Neuronal stem cell (in vitro differentiated cells): ENCODE measurements around the gene ZNF660.

Source experiments
- DNase-seq: peaks from one replicate; pipeline ENCODE4 v3.0.0-alpha.2; 2013; ENCODE audit warnings: low spot score
- H2AFZ ChIP-seq: one replicate; pipeline ENCODE4 v1.6.1; 2013; ENCODE audit warnings: mild to moderate bottlenecking, low read length, inconsistent platforms
- H2AK5ac ChIP-seq: 2 replicates; pipeline ENCODE4 v1.6.1; 2013; ENCODE audit warnings: low read depth, mild to moderate bottlenecking, inconsistent platforms, low read length, moderate library complexity, mixed read lengths
- H2BK120ac ChIP-seq: 2 replicates; pipeline ENCODE4 v1.6.1; 2013; ENCODE audit warnings: low read depth, mild to moderate bottlenecking, inconsistent platforms, low read length, moderate library complexity, mixed read lengths
- H2BK12ac ChIP-seq: one replicate; pipeline ENCODE4 v1.6.1; 2013; ENCODE audit warnings: low read length, inconsistent platforms
- H2BK15ac ChIP-seq: 2 replicates; pipeline ENCODE4 v1.6.1; 2013; ENCODE audit warnings: mild to moderate bottlenecking, low read length, inconsistent platforms, mixed read lengths
- H2BK5ac ChIP-seq: one replicate; pipeline ENCODE4 v1.6.1; 2013; ENCODE audit warnings: inconsistent platforms, mild to moderate bottlenecking, low read length, moderate library complexity
- H3K14ac ChIP-seq: one replicate; pipeline ENCODE4 v1.6.1; 2013; ENCODE audit warnings: low read length, inconsistent platforms
- H3K18ac ChIP-seq: 2 replicates; pipeline ENCODE4 v1.6.1; 2013; ENCODE audit warnings: low read length, inconsistent platforms
- H3K23ac ChIP-seq: 2 replicates; pipeline ENCODE4 v1.6.1; 2013; ENCODE audit warnings: low read depth, mild to moderate bottlenecking, mixed read lengths, low read length, inconsistent platforms; ENCODE audit not compliant: poor library complexity
- H3K27ac ChIP-seq: replicated peaks from 3 replicates; pipeline ENCODE4 v1.5.1; 2013; ENCODE audit warnings: low read length, inconsistent platforms
- H3K27me3 ChIP-seq, 3 experiments: 2 replicates each; pipeline ENCODE4 v1.6.1; 2013; ENCODE audit warnings: low read length in 3 of 3, mild to moderate bottlenecking in 2 of 3, inconsistent platforms in 1 of 3, low read depth in 1 of 3, mixed read lengths in 1 of 3, moderate library complexity in 1 of 3; ENCODE audit not compliant: control insufficient read depth in 3 of 3, insufficient read depth in 3 of 3
- H3K36me3 ChIP-seq, 2 donors: replicated peaks in 1 of 2; 2 replicates each; pipeline ENCODE4 v1.6.1; 2013; ENCODE audit warnings: low read length in 2 of 2; ENCODE audit not compliant: control insufficient read depth in 2 of 2, insufficient read depth in 2 of 2
- H3K4ac ChIP-seq: 2 replicates; pipeline ENCODE4 v1.6.1; 2013; ENCODE audit warnings: inconsistent platforms, mild to moderate bottlenecking, low read length, moderate library complexity
- H3K4me1 ChIP-seq, 2 donors: 1 replicate in 1 of 2; 2 replicates in 1 of 2; pipeline ENCODE4 v1.6.1; 2013; ENCODE audit warnings: low read length in 2 of 2, low read depth in 1 of 2; ENCODE audit not compliant: control insufficient read depth in 2 of 2, insufficient read depth in 1 of 2
- H3K4me2 ChIP-seq: one replicate; pipeline ENCODE4 v1.6.1; 2013; ENCODE audit warnings: mild to moderate bottlenecking, low read length, inconsistent platforms; ENCODE audit not compliant: insufficient read depth, poor library complexity, severe bottlenecking
- H3K4me3 ChIP-seq, 2 donors: 2 replicates each; pipeline ENCODE4 v1.5.1; 2013; ENCODE audit warnings: low read length in 2 of 2, mild to moderate bottlenecking in 2 of 2, inconsistent platforms in 1 of 2, moderate library complexity in 1 of 2
- H3K79me1 ChIP-seq: one replicate; pipeline ENCODE4 v1.6.1; 2013; ENCODE audit warnings: low read depth, mild to moderate bottlenecking, inconsistent platforms, low read length, moderate library complexity
- H3K9ac ChIP-seq: one replicate; pipeline ENCODE4 v1.6.1; 2013; ENCODE audit warnings: mild to moderate bottlenecking, low read depth, low read length, inconsistent platforms; ENCODE audit not compliant: poor library complexity
- H3K9me3 ChIP-seq, 2 donors: replicated peaks in 1 of 2; 2 replicates each; pipeline versions ENCODE3 to v1.6.1; 2013; ENCODE audit warnings: low read length in 2 of 2, mild to moderate bottlenecking in 2 of 2, inconsistent platforms in 1 of 2, low read depth in 1 of 2, mixed read lengths in 1 of 2, moderate library complexity in 1 of 2; ENCODE audit not compliant: control insufficient read depth in 2 of 2, insufficient read depth in 1 of 2
- H4K8ac ChIP-seq: one replicate; pipeline ENCODE4 v1.6.1; 2013; ENCODE audit warnings: low read depth, mild to moderate bottlenecking, inconsistent platforms, low read length, moderate library complexity
- H4K91ac ChIP-seq: one replicate; pipeline ENCODE4 v1.6.1; 2013; ENCODE audit warnings: low read length, low read depth, mild to moderate bottlenecking, inconsistent platforms; ENCODE audit not compliant: poor library complexity
- WGBS, 2 donors: extraction: QIAGEN DNeasy Blood & Tissue Kit; methylation state at CpG; one replicate each; pipeline ENCODE4 v1.1.7; 2013; ENCODE audit warnings: missing lambda C conversion rate in 2 of 2, mixed read lengths in 1 of 2; ENCODE audit not compliant: insufficient read length in 2 of 2, insufficient replicate concordance in 1 of 2; ENCODE audit errors: extremely low coverage in 2 of 2; 5-methylcytosine and 5-hydroxymethylcytosine counted together

ZNF660 gene

DNA sequence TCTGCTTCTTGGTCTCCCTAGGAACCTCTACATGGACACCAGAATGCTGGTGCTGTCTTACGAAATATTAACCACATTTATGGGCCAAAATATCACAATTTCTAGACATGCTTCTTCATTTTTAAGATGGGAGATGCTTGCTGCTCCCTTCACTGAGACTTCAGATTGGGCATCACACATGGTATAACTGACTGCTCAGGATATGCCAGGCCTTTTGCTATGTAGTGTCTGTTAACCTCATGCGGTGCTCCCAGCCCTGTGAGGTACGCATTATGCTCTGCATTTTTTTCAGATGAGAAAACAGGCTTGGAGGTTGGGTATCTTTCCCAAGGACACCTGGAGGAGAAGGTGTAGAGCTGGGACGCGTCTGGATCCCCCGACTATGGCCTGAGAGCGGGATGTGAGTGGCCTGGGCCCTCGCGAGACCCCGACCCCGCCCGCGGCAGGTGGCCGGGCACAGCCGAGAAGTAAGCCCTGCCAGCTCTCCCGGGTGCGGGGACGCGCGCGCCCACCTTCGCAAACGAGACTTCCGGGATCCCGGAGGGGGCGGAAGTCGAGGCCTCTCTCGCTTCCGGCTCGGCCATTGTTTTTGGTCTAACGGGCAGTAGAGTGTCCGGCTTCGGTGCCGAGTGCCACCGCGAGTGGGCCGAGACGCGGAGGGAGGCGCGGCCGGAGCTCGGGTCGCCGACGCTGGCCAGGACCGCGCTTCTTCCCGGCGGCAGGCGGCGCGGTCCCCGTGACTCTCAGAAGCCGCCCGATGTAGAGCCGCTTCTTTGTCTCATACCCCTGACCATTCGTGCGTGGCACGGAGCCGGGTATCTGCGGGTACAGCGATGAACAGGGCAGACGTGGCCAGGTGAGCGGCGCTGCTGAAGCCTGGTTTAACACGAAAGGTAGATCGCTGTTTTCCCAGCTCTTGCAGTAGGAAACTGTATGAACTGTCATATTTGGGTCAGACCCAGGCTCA lies 29.9 kb upstream of the ZNF660 start, which contains the start of gene ZKSCAN7:
TSS of gene ZKSCAN7 (plus strand) at position 568 of the 967 bp plus-strand sequence. CDS start 1,855 bp downstream, outside the sequence.
- Histone ChIP-seq H3K14ac (no peak within 1 kb of the TSS), H3K79me1 (no peaks in the 10 kb centered on the region), H2AK5ac (no peak within 1 kb of the TSS), H3K9me3 (peaks cover under 1 to 40% of the 10 kb centered on the region in 2 donors), H3K27me3 (peaks cover 0 to 23% (median 6%) of the 10 kb centered on the region in 3 experiments), H4K91ac (no peak within 1 kb of the TSS), H2AFZ (peak within 1 kb of the TSS; percentile 99), H3K4ac (no peak within 1 kb of the TSS), H2BK12ac (no peak within 1 kb of the TSS), H3K36me3 (peaks cover 13 to 34% of the 10 kb centered on the region in 2 donors), H2BK5ac (no peak within 1 kb of the TSS), H3K23ac (no peak within 1 kb of the TSS), H2BK15ac (no peak within 1 kb of the TSS), H3K9ac (peak within 1 kb of the TSS; percentile 97), H3K4me3 (peak within 1 kb of the TSS; percentile 82 to 90), H3K27ac (no peak within 1 kb of the TSS), H3K4me1 (peaks cover 3 to 6% of the 10 kb centered on the region in 2 donors), H3K4me2 (peak within 1 kb of the TSS; percentile 64), H4K8ac (peak within 1 kb of the TSS; percentile 33), H2BK120ac (no peak within 1 kb of the TSS), H3K18ac (peak within 1 kb of the TSS; percentile 86)
- peak; percentile 44 for DNase-seq
- WGBS, 2 donors, result no CpG with 5 or more reads among the region's 68 CpGs

DNA sequence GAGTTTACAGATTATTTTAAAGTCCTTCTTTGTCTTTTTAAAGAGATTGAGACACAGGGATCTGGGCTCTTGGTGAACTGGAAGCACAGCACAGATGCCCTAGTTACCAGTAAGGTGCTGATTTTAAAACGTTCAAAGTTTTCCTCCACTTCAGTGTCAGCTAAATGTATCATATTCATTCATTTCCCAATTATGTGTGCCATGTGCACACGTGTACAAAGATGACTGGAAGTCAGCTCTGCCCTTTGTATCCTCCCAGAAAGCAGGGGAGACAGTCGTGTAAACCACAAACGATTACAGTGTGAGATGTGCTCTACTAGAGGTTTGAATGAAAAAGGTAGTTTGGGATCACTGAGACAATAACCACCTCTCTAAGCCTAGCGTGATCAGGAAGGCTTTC lies 29.0 kb upstream of the ZNF660 start:
- H2AK5ac ChIP-seq, result no peak overlapping the region
- no peak overlapping the region for H2BK5ac ChIP-seq
- H2BK12ac ChIP-seq, result no peak overlapping the region
- peak overlapping the region; percentile 99 for H2AFZ ChIP-seq
- peaks cover 0 to 23% (median 6%) of the 10 kb centered on the region in 3 experiments for H3K27me3 ChIP-seq
- no peaks in the 10 kb centered on the region for H3K79me1 ChIP-seq
- H3K9me3 ChIP-seq, result peaks cover 6 to 48% of the 10 kb centered on the region in 2 donors
- no CpG with 5 or more reads among the region's 5 CpGs for WGBS, 2 donors
- no peak overlapping the region for H3K23ac ChIP-seq
- H4K8ac ChIP-seq, result no peak overlapping the region
- no peak overlapping the region for H3K9ac ChIP-seq
- no peak overlapping the region for H4K91ac ChIP-seq
- no peak overlapping the region for H3K18ac ChIP-seq
- H3K4me1 ChIP-seq, result peaks cover 3 to 6% of the 10 kb centered on the region in 2 donors
- H3K4me3 ChIP-seq, result peak overlapping the region; percentile 82 to 90
- no peak overlapping the region for H2BK15ac ChIP-seq
- no peak overlapping the region for H3K4ac ChIP-seq
- peaks cover 17 to 42% of the 10 kb centered on the region in 2 donors for H3K36me3 ChIP-seq
- H2BK120ac ChIP-seq, result no peak overlapping the region
- no peak overlapping the region for H3K27ac ChIP-seq
- H3K4me2 ChIP-seq, result peak overlapping the region; percentile 64
- H3K14ac ChIP-seq, result no peak overlapping the region
- no peak for DNase-seq

DNA sequence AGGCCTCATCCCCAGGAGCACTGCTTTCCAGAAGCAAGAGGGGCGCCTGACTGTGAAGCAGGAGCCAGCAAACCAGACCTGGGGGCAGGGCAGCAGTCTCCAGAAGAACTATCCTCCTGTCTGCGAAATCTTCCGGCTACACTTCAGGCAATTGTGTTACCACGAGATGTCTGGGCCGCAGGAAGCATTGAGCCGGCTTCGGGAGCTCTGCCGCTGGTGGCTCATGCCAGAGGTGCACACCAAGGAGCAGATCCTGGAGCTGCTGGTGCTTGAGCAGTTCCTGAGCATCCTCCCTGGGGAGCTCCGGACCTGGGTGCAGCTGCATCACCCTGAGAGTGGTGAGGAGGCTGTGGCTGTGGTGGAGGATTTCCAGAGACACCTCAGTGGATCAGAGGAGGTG lies 27.7 kb upstream of the ZNF660 start:
- Histone ChIP-seq H4K8ac (no peak overlapping the region), H3K9ac (no peak overlapping the region), H2BK5ac (no peak overlapping the region), H3K79me1 (peaks cover 1% of the 10 kb centered on the region), H3K18ac (no peak overlapping the region), H3K23ac (no peak overlapping the region), H2BK15ac (no peak overlapping the region), H3K27me3 (peaks cover 0 to 23% (median 3%) of the 10 kb centered on the region in 3 experiments), H2BK12ac (no peak overlapping the region), H3K4me3 (no peak overlapping the region), H4K91ac (no peak overlapping the region), H3K36me3 (peaks cover 25 to 55% of the 10 kb centered on the region in 2 donors), H3K4ac (no peak overlapping the region), H3K4me1 (peaks cover 3 to 6% of the 10 kb centered on the region in 2 donors), H3K9me3 (peaks cover 14 to 62% of the 10 kb centered on the region in 2 donors), H2BK120ac (no peak overlapping the region), H3K14ac (no peak overlapping the region), H2AK5ac (no peak overlapping the region), H3K4me2 (no peak overlapping the region), H2AFZ (no peak overlapping the region), H3K27ac (no peak overlapping the region)
- no peak for DNase-seq
- WGBS, 2 donors, result no CpG with 5 or more reads among the region's 9 CpGs

DNA sequence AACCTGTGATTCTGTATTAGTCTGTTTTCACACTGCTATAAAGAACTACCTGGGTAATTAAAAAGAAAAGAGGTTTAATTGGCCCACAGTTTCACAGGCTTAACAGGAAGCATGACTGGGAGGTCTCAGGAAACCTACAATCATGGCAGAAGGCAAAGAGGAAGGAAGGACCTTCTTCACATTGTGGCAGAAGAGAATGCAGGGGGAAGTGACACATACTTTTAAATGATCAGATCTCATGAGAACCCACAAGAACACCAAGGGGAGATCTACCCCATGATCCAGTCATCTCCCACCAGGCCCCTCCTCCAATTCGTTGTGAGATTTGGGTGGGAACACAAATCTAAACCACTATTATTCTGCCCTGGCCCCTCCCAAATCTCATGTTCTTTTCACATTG lies 23.7 kb upstream of the ZNF660 start:
- Histone ChIP-seq H2BK15ac (no peak overlapping the region), H3K36me3 (peaks cover 34 to 85% of the 10 kb centered on the region in 2 donors), H3K18ac (no peak overlapping the region), H2BK5ac (no peak overlapping the region), H3K4ac (no peak overlapping the region), H3K14ac (no peak overlapping the region), H3K27ac (no peak overlapping the region), H4K8ac (no peak overlapping the region), H2BK12ac (no peak overlapping the region), H3K4me1 (peaks cover 0 to under 1% of the 10 kb centered on the region in 2 donors), H2AFZ (no peak overlapping the region), H3K4me3 (no peak overlapping the region), H3K4me2 (no peak overlapping the region), H2BK120ac (no peak overlapping the region), H3K27me3 (no peaks in the 10 kb centered on the region), H3K9me3 (peaks cover 24 to 87% of the 10 kb centered on the region in 2 donors), H4K91ac (no peak overlapping the region), H2AK5ac (no peak overlapping the region), H3K9ac (no peak overlapping the region), H3K23ac (no peak overlapping the region), H3K79me1 (peaks cover 3% of the 10 kb centered on the region)
- DNase-seq, result no peak
- no CpG with 5 or more reads among the region's 1 CpG for WGBS, 2 donors
